H1 (cell line): ENCODE data around the gene C2CD2L. TPM values are rescaled to one million over a fixed set of nuclear protein-coding genes. Genes with fewer than 3 reads are reported as not detected.

Experiments used
- CTCF ChIA-PET: fragments of 300-600 bp; sonication (Branson Sonifier 250); formaldehyde crosslinking; loops from one replicate; lab custom pipeline; 2021; ENCODE audit not compliant: partially characterized antibody; lab: Charles Lee
- POLR2A ChIA-PET: fragments of 300-600 bp; sonication (Branson Sonifier 250); formaldehyde crosslinking; loops from one replicate; lab custom pipeline; 2021; ENCODE audit warnings: inconsistent platforms; ENCODE audit not compliant: partially characterized antibody; lab: Charles Lee
- DNase-seq, 2 experiments: peaks; one replicate each; pipeline versions ENCODE4 v3.0.0 to v3.0.0-alpha.2; 2010 to 2022; ENCODE audit warnings: low spot score in 2 of 2, low read depth in 1 of 2, mixed read lengths in 1 of 2
- FAIRE-seq: peaks from 2 replicates; lab custom pipeline; 2011; peaks lifted over from hg19 to GRCh38; lab: Jason Lieb, UNC
- H2AFZ ChIP-seq: 2 replicates; pipeline ENCODE4 v1.8.1; 2012; ENCODE audit warnings: low read length, inconsistent platforms
- H2AK5ac ChIP-seq: 2 replicates; pipeline ENCODE4 v1.6.1; 2013; ENCODE audit warnings: low read depth, low read length
- H2BK120ac ChIP-seq: replicated peaks from 2 replicates; pipeline ENCODE3; 2013; ENCODE audit warnings: low read depth, low read length, inconsistent platforms
- H2BK12ac ChIP-seq: 2 replicates; pipeline ENCODE4 v1.6.1; 2013; ENCODE audit warnings: low read depth, low read length
- H2BK15ac ChIP-seq: 2 replicates; pipeline ENCODE4 v1.6.1; 2013; ENCODE audit warnings: low read length
- H2BK20ac ChIP-seq: 2 replicates; pipeline ENCODE4 v1.6.1; 2013; ENCODE audit warnings: low read length
- H2BK5ac ChIP-seq: 2 replicates; pipeline ENCODE4 v1.6.1; 2013; ENCODE audit warnings: low read depth, low read length
- H3K14ac ChIP-seq: 2 replicates; pipeline ENCODE4 v1.6.1; 2013; ENCODE audit warnings: inconsistent platforms; ENCODE audit not compliant: insufficient read length
- H3K18ac ChIP-seq: 2 replicates; pipeline ENCODE4 v1.6.1; 2013; ENCODE audit warnings: low read length; ENCODE audit errors: extremely low read depth
- H3K23ac ChIP-seq: 2 replicates; pipeline ENCODE4 v1.6.1; 2013; ENCODE audit warnings: inconsistent platforms; ENCODE audit not compliant: insufficient read length
- H3K23me2 ChIP-seq: 2 replicates; pipeline ENCODE4 v1.6.1; 2013; ENCODE audit warnings: low read depth, low read length
- H3K27ac ChIP-seq: 2 replicates; pipeline ENCODE4 v1.6.1; 2011; ENCODE audit warnings: low read depth, low read length, inconsistent platforms
- H3K27me3 ChIP-seq, 4 experiments: replicated peaks in 1 of 4; 1 replicate in 1 of 4; 2 replicates in 3 of 4; pipeline versions ENCODE4 v1.6.1 to v1.8.1; 2011 to 2013; ENCODE audit warnings: low read length in 3 of 4, mild to moderate bottlenecking in 3 of 4, inconsistent platforms in 2 of 4, mixed read lengths in 2 of 4, moderate library complexity in 1 of 4; ENCODE audit not compliant: control insufficient read depth in 3 of 4, insufficient read depth in 3 of 4; ENCODE audit errors: extremely low read depth in 1 of 4
- H3K36me3 ChIP-seq, 4 experiments: 2 replicates each; pipeline versions ENCODE4 v1.6.1 to v1.8.1; 2011 to 2013; ENCODE audit warnings: mild to moderate bottlenecking in 4 of 4, low read length in 3 of 4, moderate library complexity in 2 of 4, control low read depth in 1 of 4, inconsistent platforms in 1 of 4; ENCODE audit not compliant: insufficient read depth in 4 of 4, control insufficient read depth in 2 of 4
- H3K4ac ChIP-seq: replicated peaks from 2 replicates; pipeline ENCODE3; 2013; ENCODE audit warnings: low read length, low read depth, mixed read lengths, inconsistent platforms; ENCODE audit not compliant: insufficient read length
- H3K4me1 ChIP-seq, 4 experiments: replicated peaks in 1 of 4; 1 replicate in 1 of 4; 2 replicates in 3 of 4; pipeline versions ENCODE4 v1.6.1 to v1.8.1; 2011 to 2013; ENCODE audit warnings: low read length in 3 of 4, inconsistent platforms in 2 of 4, mixed read lengths in 1 of 4; ENCODE audit not compliant: insufficient read depth in 4 of 4, control insufficient read depth in 3 of 4
- H3K4me2 ChIP-seq, 2 experiments: 2 replicates each; pipeline versions ENCODE4 v1.6.1 to v1.8.1; 2011 to 2013; ENCODE audit warnings: low read depth in 2 of 2, low read length in 2 of 2, control low read depth in 1 of 2, inconsistent platforms in 1 of 2, mild to moderate bottlenecking in 1 of 2; ENCODE audit not compliant: insufficient read depth in 1 of 2
- H3K4me3 ChIP-seq, 4 experiments: fragments of 200-600, 300-600 bp in 1 of 4; sonication (generic), shearing (Covaris generic), sonication (Bioruptor Twin) in 1 of 4; 2 replicates each; pipeline versions ENCODE4 v1.5.1 to v1.8.1; 2011 to 2016; ENCODE audit warnings: low read length in 4 of 4, low read depth in 3 of 4, control low read depth in 2 of 4, inconsistent platforms in 2 of 4, mild to moderate bottlenecking in 2 of 4, mixed read lengths in 1 of 4, moderate library complexity in 1 of 4; ENCODE audit not compliant: insufficient read depth in 2 of 4; ENCODE audit errors: extremely low read depth in 1 of 4
- H3K56ac ChIP-seq: replicated peaks from 2 replicates; pipeline ENCODE3; 2013; ENCODE audit warnings: low read depth, mild to moderate bottlenecking, mixed read lengths, low read length, inconsistent platforms; ENCODE audit not compliant: insufficient read length
- H3K79me1 ChIP-seq: 2 replicates; pipeline ENCODE4 v1.6.1; 2013; ENCODE audit warnings: low read depth, low read length, control low read depth
- H3K79me2 ChIP-seq, 2 experiments: 2 replicates each; pipeline versions ENCODE4 v1.6.1 to v1.8.1; 2012 to 2013; ENCODE audit warnings: low read length in 2 of 2, mild to moderate bottlenecking in 2 of 2, inconsistent platforms in 1 of 2; ENCODE audit not compliant: insufficient read depth in 2 of 2, control insufficient read depth in 1 of 2
- H3K9ac ChIP-seq, 4 experiments: replicated peaks in 1 of 4; 1 replicate in 1 of 4; 2 replicates in 3 of 4; pipeline versions ENCODE4 v1.6.1 to v1.8.1; 2011 to 2013; ENCODE audit warnings: low read depth in 3 of 4, low read length in 3 of 4, control low read depth in 2 of 4, mild to moderate bottlenecking in 2 of 4, moderate library complexity in 2 of 4, inconsistent platforms in 1 of 4; ENCODE audit errors: extremely low read depth in 1 of 4
- H3K9me3 ChIP-seq, 2 experiments: 2 replicates each; pipeline versions ENCODE4 v1.6.1 to v1.8.1; 2012 to 2013; ENCODE audit warnings: mild to moderate bottlenecking in 2 of 2, moderate library complexity in 2 of 2, control low read depth in 1 of 2, inconsistent platforms in 1 of 2, low read depth in 1 of 2, low read length in 1 of 2, mixed read lengths in 1 of 2; ENCODE audit not compliant: insufficient read depth in 2 of 2
- H4K20me1 ChIP-seq, 2 experiments: replicated peaks in 1 of 2; 2 replicates each; pipeline versions ENCODE3 to v1.8.1; 2011 to 2013; ENCODE audit warnings: inconsistent platforms in 2 of 2, low read length in 2 of 2, mild to moderate bottlenecking in 1 of 2; ENCODE audit not compliant: insufficient read depth in 2 of 2, control insufficient read depth in 1 of 2
- H4K5ac ChIP-seq: 2 replicates; pipeline ENCODE4 v1.6.1; 2013; ENCODE audit warnings: low read length, low read depth, mixed read lengths, inconsistent platforms; ENCODE audit not compliant: insufficient read length
- H4K8ac ChIP-seq: 2 replicates; pipeline ENCODE4 v1.8.0; 2013; ENCODE audit warnings: mild to moderate bottlenecking, moderate library complexity, low read length, inconsistent platforms; ENCODE audit not compliant: insufficient read depth; ENCODE audit errors: extremely low read depth
- H4K91ac ChIP-seq: replicated peaks from 2 replicates; pipeline ENCODE3; 2013; ENCODE audit warnings: low read length, mixed read lengths, inconsistent platforms; ENCODE audit not compliant: insufficient read length
- CHD1 ChIP-seq: IDR thresholded peaks from 2 replicates; pipeline ENCODE4 v1.6.1; 2012; ENCODE audit warnings: low read depth, low read length, improper control_type of control experiment
- FOSL1 ChIP-seq: IDR thresholded peaks from 2 replicates; pipeline ENCODE4 v1.6.1; 2011; ENCODE audit warnings: mild to moderate bottlenecking, low read depth, low read length, moderate library complexity; ENCODE audit not compliant: insufficient read depth
- GABPA ChIP-seq: IDR thresholded peaks from 2 replicates; pipeline ENCODE4 v1.6.1; 2011; ENCODE audit warnings: mild to moderate bottlenecking, low read length, moderate library complexity, borderline replicate concordance; ENCODE audit not compliant: insufficient read depth
- GTF2F1 ChIP-seq: IDR thresholded peaks from 2 replicates; pipeline ENCODE4 v1.6.1; 2012; ENCODE audit warnings: low read depth, low read length, improper control_type of control experiment, borderline replicate concordance
- MAFK ChIP-seq: IDR thresholded peaks from 2 replicates; pipeline ENCODE4 v1.6.1; 2012; ENCODE audit warnings: low read depth, mild to moderate bottlenecking, improper control_type of control experiment, low read length
- MAX ChIP-seq: IDR thresholded peaks from 2 replicates; pipeline ENCODE4 v1.6.1; 2012; ENCODE audit warnings: inconsistent platforms
- RAD21 ChIP-seq, 2 experiments: IDR thresholded peaks in 1 of 2; conservative IDR thresholded peaks in 1 of 2; 2 replicates each; pipeline ENCODE4 v1.6.1; 2011; ENCODE audit warnings: low read depth in 2 of 2, low read length in 2 of 2, improper control_type of control experiment in 1 of 2, inconsistent platforms in 1 of 2, mild to moderate bottlenecking in 1 of 2, moderate library complexity in 1 of 2
- RBBP5 ChIP-seq: IDR thresholded peaks from 2 replicates; pipeline ENCODE4 v1.7.1; 2012; ENCODE audit warnings: low read depth, mild to moderate bottlenecking, inconsistent platforms, low read length, moderate library complexity, borderline replicate concordance
- RNF2 ChIP-seq: fragments of 200-900, 300-1000 bp; sonication (generic); IDR thresholded peaks from 2 replicates; pipeline ENCODE4 v1.7.1; 2016; ENCODE audit warnings: borderline replicate concordance, low read depth, mild to moderate bottlenecking, antibody characterized with exemption, low read length; ENCODE audit not compliant: poor library complexity, severe bottlenecking; ENCODE audit errors: missing control alignments
- TAF1 ChIP-seq: IDR thresholded peaks from 2 replicates; pipeline ENCODE4 v1.6.1; 2011; ENCODE audit warnings: mild to moderate bottlenecking, low read depth, low read length
- TBP ChIP-seq: IDR thresholded peaks from 2 replicates; pipeline ENCODE4 v1.6.1; 2011; ENCODE audit warnings: low read depth, low read length, improper control_type of control experiment
- WGBS, 2 experiments: shearing (Covaris generic) in 1 of 2; methylation state at CpG; one replicate each; pipeline versions ENCODE4 v1.1.6 to v1.1.7; 2013 to 2015; ENCODE audit warnings: low lambda C conversion rate in 2 of 2, mixed read lengths in 2 of 2, inconsistent platforms in 1 of 2, low coverage in 1 of 2, missing lambda C conversion rate in 1 of 2; ENCODE audit not compliant: insufficient replicate concordance in 2 of 2, insufficient coverage in 1 of 2, insufficient read length in 1 of 2; ENCODE audit errors: extremely low coverage in 1 of 2, missing lambda C conversion rate in 1 of 2; 5-methylcytosine and 5-hydroxymethylcytosine counted together
- polyA plus RNA-seq, 7 experiments: library from polyadenylated mRNA; depleted of rRNA in 3 of 7; stranded (reverse) in 5 of 7; unstranded in 2 of 7; fragments of >200 nt in 5 of 7; fragments of 200-250 nt in 2 of 7; gene quantifications; 1 replicate in 5 of 7; 2 replicates in 1 of 7; 4 replicates in 1 of 7; pipeline versions ENCODE4 v1.2.1 to v1.2.3, GENCODE V29; 2011 to 2013; ENCODE audit warnings: missing spikeins in 2 of 7, mixed read lengths in 2 of 7
- total RNA-seq: library from RNA; stranded (reverse); fragmentation: NEBNext Ultra II Directional; extraction: Animal tissue kit (Norgen Biotek cat#: 25700); gene quantifications from 2 replicates; pipeline ENCODE4 v1.2.1, GENCODE V29; 2021

C2CD2L gene
- total and polyA plus RNA-seq, 2 of the 8 experiments (the other 6 are each of a cell fraction or from before 2014, with no cell fraction given) = 2.5 to 4.0 TPM

DNA sequence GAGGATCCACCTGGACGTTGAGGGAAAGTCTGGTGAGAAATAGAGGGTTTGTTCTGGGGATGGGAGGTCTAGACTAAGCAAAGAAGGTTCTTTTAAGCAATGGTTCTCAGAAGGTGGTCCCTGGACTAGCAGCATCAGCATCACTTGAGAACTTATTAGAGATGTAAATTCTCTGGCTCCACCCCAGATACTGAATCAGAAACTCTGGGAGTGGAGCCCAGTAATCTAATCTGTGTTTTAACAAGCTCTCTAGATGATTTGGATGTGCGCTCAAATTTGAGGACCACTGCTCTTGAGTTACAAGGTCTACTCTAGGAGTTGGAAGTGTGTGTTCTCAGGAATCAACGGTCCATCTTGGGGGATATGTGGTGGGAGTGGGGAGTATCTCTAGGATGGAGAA lies 38.4 kb downstream of the C2CD2L start:
- CTCF ChIA-PET = interaction anchor here (0.6 to 23.6 kb wide), 18 partner anchors 8 to 528 kb away, joined by 3 to 389 read pairs (median 4); partner anchors contain the start of genes CBL, NHERF4 and NLRX1
- TF ChIP-seq MAX = no peak
- TF ChIP-seq MAFK = no peak
- TF ChIP-seq GABPA = no peak
- TF ChIP-seq RAD21 (IDR thresholded peaks at IDR 0.05 in 1 of 2, conservative IDR thresholded peaks at IDR 0.05 in 1 of 2; ENCODE audit: low read depth in 2 of 2, low read length in 2 of 2) = no peak
- TF ChIP-seq FOSL1 = no peak
- TF ChIP-seq RNF2 = no peak
- no peak for TF ChIP-seq CHD1
- TF ChIP-seq TAF1 = no peak
- no peak for TF ChIP-seq RBBP5
- no peak for TF ChIP-seq GTF2F1
- TF ChIP-seq TBP = no peak

More for the DNA sequence above, 38.4 kb downstream of the C2CD2L start:
- H4K5ac ChIP-seq = no peak overlapping the region
- H2BK15ac ChIP-seq = peak overlapping the region; percentile 76
- no peak overlapping the region for H2AK5ac ChIP-seq
- H2BK5ac ChIP-seq = no peak overlapping the region
- H3K4me2 ChIP-seq = no peak overlapping the region
- no peak overlapping the region for H3K18ac ChIP-seq
- H3K23me2 ChIP-seq = peaks cover 12% of the 10 kb centered on the region; the same call in 1 of the 2 replicates
- no peaks in the 10 kb centered on the region for H3K79me1 ChIP-seq
- H3K4ac ChIP-seq = no peak overlapping the region
- H3K23ac ChIP-seq = no peak overlapping the region
- H3K9ac ChIP-seq = no peak overlapping the region
- no peak overlapping the region for H4K8ac ChIP-seq
- no peaks in the 10 kb centered on the region for H3K36me3 ChIP-seq
- H2BK120ac ChIP-seq = no peak overlapping the region
- DNase-seq (no peak), FAIRE-seq (no peak)
- no peaks in the 10 kb centered on the region for H4K20me1 ChIP-seq
- 65% methylated on average over 3 of the region's 3 CpGs; no CpG with 5 or more reads in 1 of the 2 experiments for WGBS, 2 experiments
- H2AFZ ChIP-seq = peak overlapping the region; percentile 73; the same call in 1 of the 2 replicates
- H3K27me3 ChIP-seq = peaks cover 15 to 34% (median 27%) of the 10 kb centered on the region in 4 experiments
- no peak overlapping the region for H2BK20ac ChIP-seq
- no peak overlapping the region for H3K27ac ChIP-seq
- peaks cover 5 to 16% (median 11%) of the 10 kb centered on the region in 4 experiments for H3K4me1 ChIP-seq
- no peak overlapping the region for H4K91ac ChIP-seq
- H3K79me2 ChIP-seq = no peaks in the 10 kb centered on the region
- no peak overlapping the region for H3K4me3 ChIP-seq
- no peaks in the 10 kb centered on the region for H3K9me3 ChIP-seq
- no peak overlapping the region for H3K56ac ChIP-seq
- no peak overlapping the region for H3K14ac ChIP-seq
- no peak overlapping the region for H2BK12ac ChIP-seq
- POLR2A ChIA-PET = interaction anchor here (1.0 to 2.5 kb wide), 6 partner anchors 9 to 172 kb away, joined by 3 to 6 read pairs (median 3); a partner anchor contains a TSS
